ENCODE results near the gene STOML1.

GRCh38 chr15:73941449-73941848, 50.6 kb downstream of the STOML1 start:
- TF ChIP-seq CTCF (conservative IDR thresholded peaks at IDR 0.05; ENCODE audit: low read depth, low read length) (no peak), EZH2phosphoT487 (IDR thresholded peaks at IDR 0.05; ENCODE audit: borderline replicate concordance, low read length) (no peak), EZH2 (IDR thresholded peaks at IDR 0.05; ENCODE audit: low read length, unreplicated experiment) (no peak)

Data from PC-3 (cell line).